HG03558 (cell line): ENCODE results near the gene THSD4.

Experiments used
- ATAC-seq: cut with Tn5 transposase; IDR thresholded peaks from one replicate; pipeline ENCODE4 v1.9.1; 2021; ENCODE audit warnings: moderate number of reproducible peaks; ENCODE audit not compliant: unreplicated experiment; ENCODE audit errors: extremely low read depth

Gene THSD4

DNA sequence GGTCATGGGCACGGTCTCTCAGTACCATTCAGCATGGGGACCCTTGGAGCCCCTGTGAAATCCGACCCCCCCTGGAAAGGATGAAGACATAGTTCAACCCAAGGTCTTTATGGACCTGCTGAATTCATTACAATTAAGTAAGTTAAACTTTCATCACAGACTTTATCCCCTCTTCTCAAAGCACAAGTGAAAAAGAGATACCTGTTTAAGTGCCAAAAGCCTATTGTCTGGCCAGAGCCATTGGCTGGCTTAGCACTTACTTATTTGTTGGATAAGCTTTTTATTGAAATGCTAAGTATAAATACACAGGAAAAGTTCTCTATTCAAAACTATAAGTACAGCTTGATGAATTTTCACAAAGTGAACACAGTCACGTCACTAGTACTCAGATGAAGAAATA is 566.7 kb downstream of the THSD4 start:
- no peak for ATAC-seq

DNA sequence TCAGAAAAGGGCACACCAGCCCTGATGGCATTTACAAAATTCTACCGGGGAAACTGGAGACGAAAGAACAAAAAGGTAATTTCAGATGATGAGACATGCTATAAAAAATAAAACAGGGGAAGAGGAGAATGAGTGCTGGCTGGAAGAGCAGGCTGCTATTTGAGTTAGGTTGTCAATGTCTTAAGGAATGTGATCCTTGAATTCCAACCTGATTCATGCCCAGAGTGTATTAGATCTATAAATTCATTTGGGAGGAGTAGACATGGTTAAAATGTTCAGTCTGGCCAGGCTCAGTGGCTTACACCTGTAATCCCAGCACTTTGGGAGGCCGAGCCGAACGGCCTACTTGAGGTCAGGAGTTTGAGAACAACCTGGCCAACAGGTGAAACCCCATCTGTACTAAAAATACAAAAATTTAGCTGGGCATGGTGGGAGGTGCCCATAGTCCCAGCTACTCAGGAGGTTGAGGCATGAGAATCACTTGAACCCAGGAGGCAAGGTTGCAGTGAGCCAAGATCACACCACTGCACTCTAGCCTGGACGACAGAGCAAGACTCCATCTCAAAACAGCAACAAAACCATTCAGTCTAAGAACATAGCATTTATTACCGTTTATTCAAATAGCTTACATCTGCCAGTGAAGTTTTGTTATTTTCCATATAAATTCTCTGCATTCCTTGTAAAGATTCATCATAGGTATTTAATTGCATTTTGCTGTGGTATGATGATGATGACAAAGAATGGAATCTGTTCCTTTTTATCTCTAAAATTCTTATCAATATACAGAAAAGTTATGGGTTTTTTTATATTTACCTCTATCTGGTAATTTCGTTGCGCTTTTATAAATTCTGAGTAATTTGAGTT is 568.4 kb downstream of the THSD4 start:
- no peak for ATAC-seq

- ATAC-seq: no peak
Measured at GRCh38 chr15:71685420-71685993, 570.2 kb downstream of the THSD4 start.

- no peak for ATAC-seq
Measured at GRCh38 chr15:71686221-71687050, 571.2 kb downstream of the THSD4 start.

DNA sequence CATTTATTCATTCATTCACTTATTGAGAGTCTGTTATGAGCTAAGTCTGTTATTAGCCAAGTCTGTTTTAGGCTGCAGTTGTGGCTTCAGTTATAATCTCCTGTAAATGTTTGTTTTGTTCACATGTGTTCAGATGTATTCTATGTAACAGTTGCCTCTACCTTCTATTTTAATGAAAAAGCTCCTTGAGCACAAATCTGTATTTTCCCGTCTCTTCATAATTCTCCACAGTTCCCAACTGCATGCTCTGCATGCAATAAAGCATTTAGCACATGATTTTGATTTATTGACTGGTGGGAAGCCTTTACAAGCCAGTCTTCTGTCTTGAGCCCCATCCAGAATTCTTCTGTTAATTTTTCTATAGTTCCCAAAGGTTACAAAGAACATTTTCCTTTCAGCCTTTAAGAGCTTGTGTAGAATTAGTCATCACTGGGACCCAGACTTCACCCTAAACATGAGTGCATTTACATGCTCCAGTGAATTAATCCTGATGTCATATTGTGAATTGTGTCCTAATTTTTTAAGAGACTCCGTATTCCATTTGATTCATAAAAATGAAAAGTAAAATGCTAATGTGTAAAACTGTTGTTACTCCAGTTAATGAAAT is 572.7 kb downstream of the THSD4 start:
- no peak for ATAC-seq

- ATAC-seq: no peak
Measured at GRCh38 chr15:71688509-71689094, 573.3 kb downstream of the THSD4 start.

GRCh38 chr15:71691081-71691457 is 575.8 kb downstream of the THSD4 start:
- ATAC-seq: no peak

- no peak for ATAC-seq
Measured at GRCh38 chr15:71691458-71692417, 576.5 kb downstream of the THSD4 start.

- ATAC-seq: no peak
Measured at GRCh38 chr15:71697236-71697635, 582.0 kb downstream of the THSD4 start.

DNA sequence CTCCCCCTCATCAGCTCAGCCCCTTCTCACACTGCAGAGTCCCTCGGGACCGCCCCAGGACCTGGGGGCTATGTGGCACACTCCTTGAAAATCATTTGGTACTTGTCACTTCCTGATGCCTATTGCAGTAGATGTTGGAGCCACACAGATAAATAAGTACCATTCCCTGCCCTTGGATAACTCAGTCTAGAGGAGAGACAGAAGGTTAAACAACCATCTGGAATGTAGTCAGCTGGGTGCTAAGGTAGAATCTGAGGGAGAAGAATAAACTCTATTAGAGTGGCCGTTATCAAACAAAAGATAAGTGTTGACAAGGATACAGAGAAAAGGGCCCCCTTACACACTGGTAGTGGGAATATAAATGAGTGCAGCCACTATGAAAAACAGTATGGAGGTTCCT is 582.8 kb downstream of the THSD4 start:
- ATAC-seq: no peak

GRCh38 chr15:71698742-71699141 is 583.5 kb downstream of the THSD4 start:
- no peak for ATAC-seq

DNA sequence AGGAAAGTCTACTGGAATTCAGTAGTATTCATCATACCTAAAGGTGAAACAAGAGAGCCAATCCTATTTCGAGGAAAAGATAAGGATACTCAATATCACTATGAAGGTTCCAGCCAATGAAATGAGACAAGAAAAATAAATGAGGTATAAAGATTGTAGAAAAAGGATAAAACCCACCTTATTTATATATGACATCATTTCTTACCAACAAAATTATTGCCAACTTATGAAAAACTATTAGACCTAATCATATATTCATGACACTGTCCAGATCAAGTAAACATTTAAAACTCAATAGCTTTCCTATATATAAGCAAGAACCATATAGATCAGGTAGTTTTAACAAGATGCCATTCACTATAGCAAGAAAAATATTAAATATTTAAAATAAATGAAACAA is 584.7 kb downstream of the THSD4 start:
- no peak for ATAC-seq

DNA sequence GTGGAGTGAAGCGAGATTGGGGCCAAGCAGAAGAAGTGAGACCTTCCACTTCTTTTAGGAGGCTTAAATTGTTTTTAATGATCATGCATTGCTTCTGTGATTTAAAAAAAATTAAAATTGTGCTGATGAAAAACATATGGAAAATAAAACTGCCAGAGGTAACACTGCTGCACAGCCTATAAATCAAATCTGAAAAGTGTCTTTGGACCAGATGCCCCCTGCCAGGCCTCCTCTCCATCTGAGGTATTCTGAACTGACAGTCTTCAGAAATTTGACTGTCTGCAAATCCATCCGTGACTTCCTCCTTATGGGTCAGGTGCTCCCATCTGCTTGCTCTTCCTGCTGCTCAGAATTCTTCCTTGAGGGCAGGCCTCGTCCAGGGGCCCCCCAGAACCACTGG is 586.5 kb downstream of the THSD4 start:
- ATAC-seq: no peak

GRCh38 chr15:71702496-71702895 is 587.2 kb downstream of the THSD4 start:
- no peak for ATAC-seq

DNA sequence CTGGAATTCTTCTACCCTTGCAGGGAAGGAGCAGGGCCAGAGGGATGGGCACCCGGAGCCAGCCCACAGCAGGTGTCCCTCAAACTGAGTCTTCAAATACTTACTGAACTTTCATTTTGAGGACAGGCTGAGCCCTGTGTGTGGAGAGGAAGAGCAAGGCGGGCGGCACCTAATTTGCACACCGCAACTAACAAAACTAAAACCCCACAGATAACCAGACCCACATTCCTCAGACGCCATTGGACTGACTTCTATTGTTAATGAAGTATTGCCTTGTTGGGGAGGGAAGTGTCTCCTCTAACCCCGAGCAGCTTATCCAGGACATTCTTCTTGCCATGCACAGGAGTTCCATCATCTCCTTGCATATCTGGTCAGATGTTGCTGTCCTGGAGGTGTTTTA is 589.9 kb downstream of the THSD4 start:
- no peak for ATAC-seq

- no peak for ATAC-seq
Measured at GRCh38 chr15:71706461-71707229, 591.4 kb downstream of the THSD4 start.

- ATAC-seq: no peak
Measured at GRCh38 chr15:71707230-71708050, 592.2 kb downstream of the THSD4 start.

DNA sequence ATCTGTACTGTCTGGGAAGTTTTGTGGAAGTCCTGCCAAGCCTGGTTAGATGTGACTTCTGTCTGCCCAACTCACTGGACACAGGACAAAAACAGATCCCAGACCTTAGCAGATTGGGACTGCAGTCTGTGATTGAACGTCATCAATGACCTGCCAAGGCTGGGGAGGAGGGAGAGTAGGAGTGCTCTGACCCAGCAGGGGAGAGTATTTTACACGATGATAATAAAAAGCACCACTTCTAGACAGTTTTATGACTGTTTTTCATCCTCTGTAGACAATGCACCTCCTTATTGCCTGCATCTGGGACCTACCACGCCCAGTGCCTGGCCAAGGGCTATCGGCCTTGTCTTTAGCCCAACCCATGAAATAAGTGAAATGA is 592.8 kb downstream of the THSD4 start:
- no peak for ATAC-seq
